Keratinocyte (primary cell): Measurements from ENCODE around the gene NANOG.

Source experiments
- CTCF ChIP-seq, 3 experiments: IDR thresholded peaks in 1 of 3; conservative IDR thresholded peaks in 1 of 3; optimal IDR thresholded peaks in 1 of 3; 2 replicates in 2 of 3; 3 replicates in 1 of 3; pipeline versions ENCODE3 to v1.5.1; 2011; ENCODE audit warnings: low read length in 3 of 3, mild to moderate bottlenecking in 3 of 3, moderate library complexity in 2 of 3, control low read depth in 1 of 3, inconsistent platforms in 1 of 3; ENCODE audit not compliant: insufficient read depth in 2 of 3; ENCODE audit errors: extremely low read depth in 1 of 3
- EZH2 ChIP-seq: IDR thresholded peaks from one replicate; pipeline ENCODE4 v1.6.1; 2012; ENCODE audit warnings: inconsistent platforms, mild to moderate bottlenecking, low read length, moderate library complexity

GRCh38 chr12:7787574-7788293, 1.5 kb upstream of the NANOG start:
- TF ChIP-seq CTCF (optimal IDR thresholded peaks at IDR 0.05 in 1 of 3, IDR thresholded peaks at IDR 0.05 in 1 of 3, conservative IDR thresholded peaks at IDR 0.05 in 1 of 3; ENCODE audit: extremely low read depth in 1 of 3, insufficient read depth in 2 of 3, low read length in 3 of 3) (no peak), EZH2 (no peak)
